IPS-20b (cell line): ENCODE results near the gene KLHL29.

Experiments
- H3K27ac ChIP-seq: one replicate; pipeline ENCODE4 v1.5.1; 2013; ENCODE audit warnings: low read length
- H3K27me3 ChIP-seq: 2 replicates; pipeline ENCODE4 v1.6.1; 2013; ENCODE audit warnings: mild to moderate bottlenecking, low read length, inconsistent platforms; ENCODE audit not compliant: insufficient read depth
- H3K36me3 ChIP-seq: 2 replicates; pipeline ENCODE4 v1.6.1; 2013; ENCODE audit warnings: low read depth, mild to moderate bottlenecking, inconsistent platforms, low read length, moderate library complexity; ENCODE audit not compliant: insufficient read depth
- H3K4me1 ChIP-seq: 2 replicates; pipeline ENCODE4 v1.6.1; 2013; ENCODE audit warnings: mild to moderate bottlenecking, control low read depth, inconsistent platforms, low read length, moderate library complexity; ENCODE audit not compliant: insufficient read depth
- H3K4me3 ChIP-seq: 2 replicates; pipeline ENCODE4 v1.5.1; 2013; ENCODE audit warnings: mild to moderate bottlenecking, low read length, inconsistent platforms
- H3K9ac ChIP-seq: 2 replicates; pipeline ENCODE4 v1.6.1; 2013; ENCODE audit warnings: low read depth, mild to moderate bottlenecking, inconsistent platforms, low read length, moderate library complexity
- H3K9me3 ChIP-seq: 2 replicates; pipeline ENCODE4 v1.6.1; 2013; ENCODE audit warnings: mild to moderate bottlenecking, low read depth, low read length, inconsistent platforms; ENCODE audit not compliant: insufficient read depth

The KLHL29 gene

GRCh38 chr2:23441414-23441813 lies 56.4 kb downstream of the KLHL29 start:
- H3K4me3 ChIP-seq = no peak overlapping the region
- H3K9me3 ChIP-seq = peaks cover 8% of the 10 kb centered on the region; the same call in 1 of the 2 replicates
- no peaks in the 10 kb centered on the region for H3K36me3 ChIP-seq
- H3K4me1 ChIP-seq = 0 out of 2 replicates have a peak, but pooled peaks cover 4% of the 10 kb centered on the region
- peaks cover 7% of the 10 kb centered on the region; the same call in 1 of the 2 replicates for H3K27me3 ChIP-seq
- no peak overlapping the region for H3K9ac ChIP-seq
- no peak overlapping the region for H3K27ac ChIP-seq

- H3K36me3 ChIP-seq = no peaks in the 10 kb centered on the region
- no peak overlapping the region for H3K4me3 ChIP-seq
- 0 out of 2 replicates have a peak, but pooled peaks cover 8% of the 10 kb centered on the region for H3K9me3 ChIP-seq
- H3K9ac ChIP-seq = no peak overlapping the region
- H3K4me1 ChIP-seq = no peaks in the 10 kb centered on the region
- H3K27ac ChIP-seq = no peak overlapping the region
- no peaks in the 10 kb centered on the region for H3K27me3 ChIP-seq
These were observed 60.5 kb downstream of the KLHL29 start for GRCh38 chr2:23445450-23445868.

GRCh38 chr2:23446916-23447315 lies 61.9 kb downstream of the KLHL29 start:
- H3K9me3 ChIP-seq = 0 out of 2 replicates have a peak, but pooled peaks cover 2% of the 10 kb centered on the region
- H3K27me3 ChIP-seq = no peaks in the 10 kb centered on the region
- H3K4me3 ChIP-seq = no peak overlapping the region
- no peaks in the 10 kb centered on the region for H3K36me3 ChIP-seq
- no peak overlapping the region for H3K27ac ChIP-seq
- no peak overlapping the region for H3K9ac ChIP-seq
- H3K4me1 ChIP-seq = no peaks in the 10 kb centered on the region

- Histone ChIP-seq H3K27me3 (no peaks in the 10 kb centered on the region), H3K9ac (no peak overlapping the region), H3K36me3 (no peaks in the 10 kb centered on the region), H3K27ac (no peak overlapping the region), H3K4me3 (no peak overlapping the region), H3K4me1 (no peaks in the 10 kb centered on the region), H3K9me3 (no peaks in the 10 kb centered on the region)
These were observed 62.4 kb downstream of the KLHL29 start for GRCh38 chr2:23447405-23447804.

GRCh38 chr2:23448906-23449305 lies 63.9 kb downstream of the KLHL29 start:
- H3K4me3 ChIP-seq = no peak overlapping the region
- no peak overlapping the region for H3K27ac ChIP-seq
- H3K27me3 ChIP-seq = no peaks in the 10 kb centered on the region
- H3K9me3 ChIP-seq = no peaks in the 10 kb centered on the region
- no peaks in the 10 kb centered on the region for H3K36me3 ChIP-seq
- no peak overlapping the region for H3K9ac ChIP-seq
- no peaks in the 10 kb centered on the region for H3K4me1 ChIP-seq

GRCh38 chr2:23449413-23449812 lies 64.4 kb downstream of the KLHL29 start:
- H3K4me1 ChIP-seq = no peaks in the 10 kb centered on the region
- no peaks in the 10 kb centered on the region for H3K9me3 ChIP-seq
- H3K27me3 ChIP-seq = no peaks in the 10 kb centered on the region
- H3K4me3 ChIP-seq = no peak overlapping the region
- H3K36me3 ChIP-seq = no peaks in the 10 kb centered on the region
- H3K9ac ChIP-seq = no peak overlapping the region
- no peak overlapping the region for H3K27ac ChIP-seq

GRCh38 chr2:23449831-23450331 lies 64.9 kb downstream of the KLHL29 start:
- H3K4me1 ChIP-seq = no peaks in the 10 kb centered on the region
- no peaks in the 10 kb centered on the region for H3K9me3 ChIP-seq
- H3K27ac ChIP-seq = no peak overlapping the region
- no peak overlapping the region for H3K9ac ChIP-seq
- H3K36me3 ChIP-seq = no peaks in the 10 kb centered on the region
- H3K4me3 ChIP-seq = no peak overlapping the region
- H3K27me3 ChIP-seq = no peaks in the 10 kb centered on the region

GRCh38 chr2:23452372-23452771 lies 67.4 kb downstream of the KLHL29 start:
- no peak overlapping the region for H3K9ac ChIP-seq
- no peaks in the 10 kb centered on the region for H3K27me3 ChIP-seq
- H3K4me3 ChIP-seq = no peak overlapping the region
- H3K9me3 ChIP-seq = no peaks in the 10 kb centered on the region
- H3K4me1 ChIP-seq = no peaks in the 10 kb centered on the region
- H3K27ac ChIP-seq = no peak overlapping the region
- H3K36me3 ChIP-seq = no peaks in the 10 kb centered on the region

GRCh38 chr2:23452853-23453420 lies 68.0 kb downstream of the KLHL29 start:
- no peaks in the 10 kb centered on the region for H3K9me3 ChIP-seq
- no peaks in the 10 kb centered on the region for H3K27me3 ChIP-seq
- H3K4me3 ChIP-seq = no peak overlapping the region
- no peaks in the 10 kb centered on the region for H3K4me1 ChIP-seq
- H3K9ac ChIP-seq = no peak overlapping the region
- no peak overlapping the region for H3K27ac ChIP-seq
- no peaks in the 10 kb centered on the region for H3K36me3 ChIP-seq

GRCh38 chr2:23453432-23453831 lies 68.5 kb downstream of the KLHL29 start:
- H3K27ac ChIP-seq = no peak overlapping the region

GRCh38 chr2:23453836-23454460 lies 69.0 kb downstream of the KLHL29 start:
- Histone ChIP-seq H3K27ac (no peak overlapping the region), H3K9ac (no peak overlapping the region), H3K4me3 (no peak overlapping the region), H3K9me3 (no peaks in the 10 kb centered on the region), H3K27me3 (no peaks in the 10 kb centered on the region), H3K4me1 (no peaks in the 10 kb centered on the region), H3K36me3 (no peaks in the 10 kb centered on the region)

More at GRCh38 chr2:23453432-23453831, 68.5 kb downstream of the KLHL29 start:
- no peak overlapping the region for H3K9ac ChIP-seq
- H3K9me3 ChIP-seq = no peaks in the 10 kb centered on the region
- H3K27me3 ChIP-seq = no peaks in the 10 kb centered on the region
- no peak overlapping the region for H3K4me3 ChIP-seq
- no peaks in the 10 kb centered on the region for H3K36me3 ChIP-seq
- no peaks in the 10 kb centered on the region for H3K4me1 ChIP-seq

GRCh38 chr2:23454501-23455120 lies 69.6 kb downstream of the KLHL29 start:
- H3K27me3 ChIP-seq = no peaks in the 10 kb centered on the region
- H3K9ac ChIP-seq = no peak overlapping the region
- H3K4me1 ChIP-seq = no peaks in the 10 kb centered on the region
- no peak overlapping the region for H3K27ac ChIP-seq
- H3K9me3 ChIP-seq = no peaks in the 10 kb centered on the region
- no peak overlapping the region for H3K4me3 ChIP-seq
- no peaks in the 10 kb centered on the region for H3K36me3 ChIP-seq
